HL-60 (cell line): ENCODE measurements around the gene PPP2CA.

Experiments
- DNase-seq, 2 experiments: peaks; one replicate each; pipeline ENCODE4 v3.0.0-alpha.2; 2010 to 2020; ENCODE audit warnings: low read depth in 1 of 2, low spot score in 1 of 2
- H3K27ac ChIP-seq: fragments of 250-450 bp; sonication (Bioruptor Pico); replicated peaks from 2 replicates; pipeline ENCODE4 v1.5.1; 2020; ENCODE audit warnings: mild to moderate bottlenecking, moderate library complexity
- H3K27me3 ChIP-seq: fragments of 250-450 bp; sonication (Bioruptor Pico); 2 replicates; pipeline ENCODE4 v1.5.1; 2021; ENCODE audit warnings: mild to moderate bottlenecking, moderate library complexity; ENCODE audit not compliant: insufficient read depth, poor library complexity, severe bottlenecking
- H3K4me3 ChIP-seq: replicated peaks from 2 replicates; pipeline ENCODE4 v1.5.1; 2011; ENCODE audit warnings: mild to moderate bottlenecking, control low read depth, low read length; ENCODE audit not compliant: insufficient read depth
- CTCF ChIP-seq: IDR thresholded peaks from one replicate; pipeline ENCODE4 v1.5.1; 2011; ENCODE audit warnings: low read length, control low read depth, inconsistent platforms; ENCODE audit not compliant: insufficient read depth
- GABPA ChIP-seq: IDR thresholded peaks from 2 replicates; pipeline ENCODE4 v1.6.1; 2012; ENCODE audit warnings: low read depth
- POLR2AphosphoS5 ChIP-seq: IDR thresholded peaks from 2 replicates; pipeline ENCODE4 v1.6.1; 2012; ENCODE audit warnings: low read depth
- REST ChIP-seq: IDR thresholded peaks from 2 replicates; pipeline ENCODE4 v1.6.1; 2012; ENCODE audit warnings: low read depth; ENCODE audit not compliant: insufficient replicate concordance
- SPI1 ChIP-seq: IDR thresholded peaks from 2 replicates; pipeline ENCODE4 v1.6.1; 2012; ENCODE audit warnings: low read depth, mild to moderate bottlenecking, borderline replicate concordance
- long read RNA-seq: library from polyadenylated mRNA; unstranded; transcript quantifications from one replicate; pipeline ENCODE4 v2.0.0, GENCODE V29; 2020

Gene PPP2CA
- long read RNA-seq, full-length matches to known transcripts: 534 of 552 reads
- long read RNA-seq, partial matches to known transcripts: 3 of 552 reads
- long read RNA-seq, other reads (novel, unspliced or antisense): 15 of 552 reads

GRCh38 chr5:134225780-134226440 is at the start of gene PPP2CA:
Gene PPP2CA (minus strand): TSS chr5:134226073. CDS start chr5:134225861, 212 bp downstream.
- TF ChIP-seq SPI1: no peak
- no peak for TF ChIP-seq CTCF
- TF ChIP-seq REST: no peak
- no peak for TF ChIP-seq POLR2AphosphoS5
- H3K27me3 ChIP-seq: no peaks in the 10 kb centered on the region
- peak within 1 kb of the TSS; percentile 76 for H3K4me3 ChIP-seq
- peak within 1 kb of the TSS; percentile 81 for H3K27ac ChIP-seq
- DNase-seq: peak; percentile 81 to 93

- DNase-seq: no peak
These were observed 47.9 kb upstream of the PPP2CA start for GRCh38 chr5:134273642-134274395.

More at GRCh38 chr5:134273642-134274395, 47.9 kb upstream of the PPP2CA start:
- Histone ChIP-seq H3K27ac (no peak overlapping the region), H3K4me3 (no peak overlapping the region), H3K27me3 (no peaks in the 10 kb centered on the region)
- TF ChIP-seq GABPA: no peak
- TF ChIP-seq CTCF: no peak
- no peak for TF ChIP-seq POLR2AphosphoS5
- no peak for TF ChIP-seq SPI1
- no peak for TF ChIP-seq REST
